ENCODE data around the gene CNTNAP2. TPM values are rescaled to one million over a fixed set of nuclear protein-coding genes. Genes with fewer than 3 reads are reported as not detected.

The CNTNAP2 gene
- total RNA-seq, 1 donor from 2014 or later = 0.59 TPM

DNA sequence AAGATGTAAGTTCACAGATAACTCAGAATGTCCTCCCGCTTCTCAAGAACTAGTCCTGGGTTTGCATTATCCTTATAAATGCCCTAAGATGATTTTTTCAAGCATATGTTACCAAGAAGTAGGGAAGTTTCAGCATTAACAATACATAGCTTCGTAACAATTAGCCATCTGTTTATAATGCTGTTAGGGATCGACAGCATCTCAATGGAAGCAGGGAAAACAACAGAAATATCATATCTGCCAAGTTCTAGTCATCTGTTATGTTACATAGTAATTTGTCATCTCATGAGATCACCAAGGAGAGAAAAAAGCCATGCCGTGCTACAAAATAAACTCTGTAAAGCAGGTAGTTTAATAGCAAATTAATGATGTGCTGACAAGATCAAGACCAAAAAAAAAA, 1742.4 kb downstream of the CNTNAP2 start:
- H3K4me1 ChIP-seq = no peaks in the 10 kb centered on the region
- intact Hi-C loops (cut with DNase I) = no loop called here
- TF ChIP-seq, protein P1, sequence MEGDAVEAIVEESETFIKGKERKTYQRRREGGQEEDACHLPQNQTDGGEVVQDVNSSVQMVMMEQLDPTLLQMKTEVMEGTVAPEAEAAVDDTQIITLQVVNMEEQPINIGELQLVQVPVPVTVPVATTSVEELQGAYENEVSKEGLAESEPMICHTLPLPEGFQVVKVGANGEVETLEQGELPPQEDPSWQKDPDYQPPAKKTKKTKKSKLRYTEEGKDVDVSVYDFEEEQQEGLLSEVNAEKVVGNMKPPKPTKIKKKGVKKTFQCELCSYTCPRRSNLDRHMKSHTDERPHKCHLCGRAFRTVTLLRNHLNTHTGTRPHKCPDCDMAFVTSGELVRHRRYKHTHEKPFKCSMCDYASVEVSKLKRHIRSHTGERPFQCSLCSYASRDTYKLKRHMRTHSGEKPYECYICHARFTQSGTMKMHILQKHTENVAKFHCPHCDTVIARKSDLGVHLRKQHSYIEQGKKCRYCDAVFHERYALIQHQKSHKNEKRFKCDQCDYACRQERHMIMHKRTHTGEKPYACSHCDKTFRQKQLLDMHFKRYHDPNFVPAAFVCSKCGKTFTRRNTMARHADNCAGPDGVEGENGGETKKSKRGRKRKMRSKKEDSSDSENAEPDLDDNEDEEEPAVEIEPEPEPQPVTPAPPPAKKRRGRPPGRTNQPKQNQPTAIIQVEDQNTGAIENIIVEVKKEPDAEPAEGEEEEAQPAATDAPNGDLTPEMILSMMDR (IDR thresholded peaks at IDR 0.05) = no peak
- no peaks in the 10 kb centered on the region for H3K36me3 ChIP-seq
- no peak for DNase-seq
- no peaks in the 10 kb centered on the region for H3K27me3 ChIP-seq (ENCODE audit: low read depth)
- ATAC-seq = no peak
- H3K9me3 ChIP-seq = no peaks in the 10 kb centered on the region
- H3K4me3 ChIP-seq = no peak overlapping the region
- H3K27ac ChIP-seq = no peak overlapping the region

DNA sequence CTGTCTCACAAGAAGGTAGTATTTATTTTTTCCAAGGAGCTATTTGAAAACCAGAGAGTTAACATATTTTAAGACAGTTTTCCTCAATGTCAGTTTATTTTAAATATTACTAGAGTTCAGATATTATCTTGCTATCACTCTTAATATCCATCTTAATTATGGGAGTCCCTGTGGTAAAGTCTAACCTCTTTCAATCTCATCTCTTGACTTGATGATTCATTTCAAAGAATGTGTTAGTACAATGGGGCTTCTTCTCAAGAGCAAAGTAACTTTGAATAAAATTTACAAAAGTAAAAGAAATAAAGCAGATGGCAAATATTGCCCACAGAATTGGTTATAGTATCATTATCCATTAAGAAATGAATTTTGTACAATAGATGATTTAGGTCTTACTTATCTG, 1742.9 kb downstream of the CNTNAP2 start:
- TF ChIP-seq, protein P1 (IDR thresholded peaks at IDR 0.05) = no peak
- H3K9me3 ChIP-seq = no peaks in the 10 kb centered on the region
- no peak overlapping the region for H3K27ac ChIP-seq
- H3K27me3 ChIP-seq (ENCODE audit: low read depth) = no peaks in the 10 kb centered on the region
- intact Hi-C loops (cut with DNase I) = no loop called here
- H3K4me1 ChIP-seq = no peaks in the 10 kb centered on the region
- ATAC-seq = no peak
- H3K36me3 ChIP-seq = no peaks in the 10 kb centered on the region
- no peak for DNase-seq
- H3K4me3 ChIP-seq = no peak overlapping the region

GRCh38 chr7:147861058-147861716, 1744.6 kb downstream of the CNTNAP2 start:
- TF ChIP-seq, protein P1 (IDR thresholded peaks at IDR 0.05) = no peak
- H3K27me3 ChIP-seq (ENCODE audit: low read depth) = no peaks in the 10 kb centered on the region
- no peak for DNase-seq
- intact Hi-C loops (cut with DNase I) = no loop called here
- no peak overlapping the region for H3K4me3 ChIP-seq
- H3K36me3 ChIP-seq = no peaks in the 10 kb centered on the region
- H3K9me3 ChIP-seq = no peaks in the 10 kb centered on the region
- H3K4me1 ChIP-seq = no peaks in the 10 kb centered on the region
- no peak for ATAC-seq
- no peak overlapping the region for H3K27ac ChIP-seq

DNA sequence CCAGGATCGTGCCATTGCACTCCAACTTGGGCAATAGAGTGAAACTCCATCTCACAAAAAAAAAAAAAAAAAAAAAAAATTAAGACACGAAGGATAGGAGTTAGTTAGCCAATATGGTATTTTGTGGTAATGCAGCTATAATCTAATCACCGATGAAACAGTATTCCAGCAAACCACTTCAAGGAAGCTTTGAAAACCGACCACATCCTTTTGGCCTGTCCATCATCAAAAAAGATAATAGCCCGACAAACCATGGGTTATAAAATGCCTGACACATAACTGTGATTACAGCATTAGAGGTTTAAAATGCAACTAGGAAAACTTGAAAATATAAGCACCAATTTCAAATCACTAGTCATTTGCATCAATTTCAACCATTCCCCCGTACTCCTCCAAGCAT, 1745.3 kb downstream of the CNTNAP2 start:
- H3K36me3 ChIP-seq = no peaks in the 10 kb centered on the region
- no peak overlapping the region for H3K27ac ChIP-seq
- H3K4me3 ChIP-seq = no peak overlapping the region
- no peaks in the 10 kb centered on the region for H3K27me3 ChIP-seq (ENCODE audit: low read depth)
- ATAC-seq (no peak), DNase-seq (no peak)
- no peaks in the 10 kb centered on the region for H3K9me3 ChIP-seq
- H3K4me1 ChIP-seq = no peaks in the 10 kb centered on the region
- intact Hi-C loops (cut with DNase I) = no loop called here
- TF ChIP-seq, protein P1 (IDR thresholded peaks at IDR 0.05) = no peak

GRCh38 chr7:147869456-147869855, 1752.9 kb downstream of the CNTNAP2 start:
- Histone ChIP-seq H3K27me3 (ENCODE audit: low read depth) (no peaks in the 10 kb centered on the region), H3K36me3 (no peaks in the 10 kb centered on the region), H3K9me3 (no peaks in the 10 kb centered on the region), H3K27ac (no peak overlapping the region), H3K4me3 (no peak overlapping the region), H3K4me1 (no peaks in the 10 kb centered on the region)
- ATAC-seq (no peak), DNase-seq (no peak)
- intact Hi-C loops (cut with DNase I) = no loop called here
- TF ChIP-seq, protein P1 (IDR thresholded peaks at IDR 0.05) = no peak

All from lower lobe of right lung (tissue), 2 donors.